Suppressor macrophage (primary cell): ENCODE results near the gene TERT.

Source experiments
- DNase-seq, 4 experiments: peaks; one replicate each; pipeline ENCODE4 v3.0.0-alpha.2; 2020 to 2022

The TERT gene

DNA sequence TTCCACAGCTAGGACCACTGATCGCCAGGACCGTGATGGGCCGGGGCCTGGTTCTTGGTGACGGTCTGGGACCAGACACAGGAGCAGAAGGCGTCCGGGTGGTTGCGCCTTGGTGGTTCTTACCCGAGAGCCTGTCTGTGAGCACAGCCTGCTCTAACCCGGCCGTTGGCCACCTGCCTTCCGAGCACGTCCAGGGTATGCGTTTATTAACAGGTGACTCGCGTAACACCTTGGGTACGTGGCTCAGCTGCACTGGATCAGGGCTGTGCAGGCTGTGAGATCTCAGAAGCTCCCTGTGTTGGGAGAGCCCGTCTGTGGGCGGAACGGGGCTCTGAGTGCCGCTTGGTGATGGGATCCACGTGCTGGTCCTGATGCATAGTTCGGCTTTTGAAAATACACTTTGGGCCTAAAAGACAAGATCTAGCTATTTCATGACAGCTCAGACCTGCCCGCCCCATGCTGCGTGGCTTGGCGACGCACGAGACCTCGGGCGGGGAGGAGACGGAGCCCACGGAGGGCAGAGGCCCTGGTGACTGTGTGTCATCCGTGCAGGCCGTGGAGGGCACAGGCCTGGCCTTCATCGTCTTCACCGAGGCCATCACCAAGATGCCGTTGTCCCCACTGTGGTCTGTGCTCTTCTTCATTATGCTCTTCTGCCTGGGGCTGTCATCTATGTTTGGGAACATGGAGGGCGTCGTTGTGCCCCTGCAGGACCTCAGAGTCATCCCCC lies 76.4 kb downstream of the TERT start:
- no peak for DNase-seq

DNA sequence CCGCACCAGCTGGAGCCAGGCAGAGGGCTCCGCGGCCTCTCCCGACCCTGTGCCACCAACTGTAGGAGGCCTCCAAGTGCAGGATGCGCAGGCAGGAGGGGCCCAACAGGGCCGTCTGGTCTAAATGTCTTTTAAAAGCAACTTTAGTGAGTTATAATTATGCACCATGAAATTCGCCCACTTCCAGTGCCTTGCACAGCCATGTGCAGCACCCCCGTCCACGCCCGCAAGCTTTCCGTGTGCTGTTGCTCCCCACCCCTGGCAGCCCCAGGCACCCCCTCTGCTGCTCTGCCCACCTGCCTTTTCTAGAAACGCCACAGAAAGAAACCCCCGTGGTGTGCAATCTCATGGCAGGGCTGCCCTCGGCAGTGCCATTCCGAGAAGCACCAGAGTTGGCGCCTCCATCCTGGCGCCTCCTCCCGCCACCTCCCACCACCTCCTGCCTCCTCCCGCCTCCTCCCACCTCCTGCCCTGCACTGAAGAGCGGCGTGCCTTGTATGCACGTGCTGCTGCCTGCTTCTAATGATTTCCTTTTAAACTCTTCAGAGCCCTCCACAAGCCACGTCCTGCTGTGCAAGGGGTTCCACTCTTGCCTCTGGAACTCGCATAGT lies 77.2 kb downstream of the TERT start:
- DNase-seq = no peak

DNA sequence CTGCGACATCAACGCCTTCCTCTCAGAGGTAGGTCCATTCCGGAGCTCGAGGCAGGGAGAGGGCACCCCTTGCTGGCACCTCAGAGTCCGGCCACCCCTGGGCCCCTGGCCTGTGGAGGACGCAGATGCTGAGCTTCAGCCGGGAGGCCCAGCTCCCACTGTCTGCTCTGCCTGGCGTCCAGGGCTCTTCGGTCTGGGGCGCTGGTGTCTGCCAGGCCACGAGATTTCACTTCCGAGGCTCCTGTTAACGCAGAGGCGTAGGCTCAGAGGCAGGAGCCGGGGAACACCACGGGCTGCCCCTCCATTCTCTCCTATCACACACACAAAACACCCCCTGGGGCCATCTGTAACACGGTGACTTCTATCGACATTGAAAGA lies 78.0 kb downstream of the TERT start:
- DNase-seq = no peak

DNA sequence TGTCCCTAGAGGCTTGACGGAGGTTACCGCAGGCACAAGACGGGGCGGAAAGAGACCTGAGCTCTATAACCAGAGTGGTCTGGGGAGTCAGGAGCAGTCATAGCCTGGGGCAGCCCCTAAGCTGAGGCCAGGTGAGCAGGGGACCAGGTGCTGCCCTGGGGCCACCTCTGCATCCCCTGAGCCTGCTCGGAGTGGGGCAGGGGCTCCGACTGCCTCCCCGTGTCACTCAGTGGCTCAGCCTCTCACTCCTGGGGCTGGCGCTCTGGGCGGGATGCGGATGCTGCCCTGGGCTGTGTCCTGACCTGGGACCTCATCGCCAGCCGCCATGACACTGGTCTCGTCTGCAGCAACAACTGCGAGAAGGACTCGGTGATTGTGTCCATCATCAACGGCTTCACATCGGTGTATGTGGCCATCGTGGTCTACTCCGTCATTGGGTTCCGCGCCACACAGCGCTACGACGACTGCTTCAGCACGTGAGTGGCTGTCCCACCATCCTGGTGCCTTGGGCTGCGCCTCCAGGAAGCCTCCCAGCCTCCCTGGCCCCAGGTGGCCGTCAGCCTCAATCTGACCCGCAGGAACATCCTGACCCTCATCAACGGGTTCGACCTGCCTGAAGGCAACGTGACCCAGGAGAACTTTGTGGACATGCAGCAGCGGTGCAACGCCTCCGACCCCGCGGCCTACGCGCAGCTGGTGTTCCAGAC lies 78.5 kb downstream of the TERT start:
- no peak for DNase-seq

DNA sequence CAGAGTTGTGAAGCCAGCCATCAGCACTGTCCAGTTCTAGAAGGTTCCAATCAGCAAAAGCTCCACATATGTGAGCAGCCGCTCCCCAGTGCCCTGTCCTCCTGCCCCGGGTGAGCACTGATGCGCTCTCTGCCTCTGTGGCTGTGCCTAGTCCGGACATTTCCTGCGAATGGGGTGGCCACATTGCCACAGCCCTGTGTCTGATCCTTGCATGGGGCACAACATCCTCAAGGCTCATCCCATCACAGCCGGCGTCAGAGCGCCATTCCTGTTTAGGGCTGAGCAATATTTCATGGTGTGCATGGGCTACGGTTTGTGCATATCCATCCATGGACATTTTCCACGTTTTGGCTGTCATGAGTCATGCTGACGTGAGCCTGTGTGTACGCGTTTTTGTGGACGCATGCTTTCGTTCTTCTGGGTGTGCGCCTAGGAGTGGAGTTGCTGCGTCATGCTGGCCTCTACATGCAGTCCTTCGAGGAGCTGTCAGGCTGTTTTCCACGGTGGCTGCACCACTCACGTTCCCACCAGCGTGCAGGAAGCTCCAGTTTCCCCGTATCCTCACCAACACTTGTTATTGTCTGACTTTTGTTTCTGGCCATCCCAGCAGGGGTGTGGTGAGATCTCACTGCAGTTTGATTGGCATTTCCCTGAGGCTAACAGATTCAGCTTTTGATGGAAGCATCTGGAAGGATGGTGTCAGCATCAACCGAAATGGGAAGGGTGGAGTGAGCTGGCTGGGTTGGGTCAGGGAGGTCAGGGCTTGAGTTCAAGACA lies 79.4 kb downstream of the TERT start:
- no peak for DNase-seq

DNA sequence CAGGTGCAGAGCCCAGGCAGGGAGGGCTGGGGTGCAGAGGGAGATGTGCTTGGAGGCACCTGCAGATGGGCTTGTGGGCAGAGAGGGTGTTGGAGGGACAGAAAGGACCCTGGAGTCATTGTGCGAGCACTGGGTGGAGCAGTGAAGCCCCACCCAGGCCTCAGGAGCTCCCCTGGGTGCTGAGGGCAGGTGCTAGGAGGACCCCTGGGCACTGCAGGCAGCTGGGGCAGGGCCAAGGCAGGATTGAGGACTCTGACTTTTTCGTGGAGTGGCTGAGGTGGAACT lies 80.0 kb downstream of the TERT start:
- DNase-seq = no peak

DNA sequence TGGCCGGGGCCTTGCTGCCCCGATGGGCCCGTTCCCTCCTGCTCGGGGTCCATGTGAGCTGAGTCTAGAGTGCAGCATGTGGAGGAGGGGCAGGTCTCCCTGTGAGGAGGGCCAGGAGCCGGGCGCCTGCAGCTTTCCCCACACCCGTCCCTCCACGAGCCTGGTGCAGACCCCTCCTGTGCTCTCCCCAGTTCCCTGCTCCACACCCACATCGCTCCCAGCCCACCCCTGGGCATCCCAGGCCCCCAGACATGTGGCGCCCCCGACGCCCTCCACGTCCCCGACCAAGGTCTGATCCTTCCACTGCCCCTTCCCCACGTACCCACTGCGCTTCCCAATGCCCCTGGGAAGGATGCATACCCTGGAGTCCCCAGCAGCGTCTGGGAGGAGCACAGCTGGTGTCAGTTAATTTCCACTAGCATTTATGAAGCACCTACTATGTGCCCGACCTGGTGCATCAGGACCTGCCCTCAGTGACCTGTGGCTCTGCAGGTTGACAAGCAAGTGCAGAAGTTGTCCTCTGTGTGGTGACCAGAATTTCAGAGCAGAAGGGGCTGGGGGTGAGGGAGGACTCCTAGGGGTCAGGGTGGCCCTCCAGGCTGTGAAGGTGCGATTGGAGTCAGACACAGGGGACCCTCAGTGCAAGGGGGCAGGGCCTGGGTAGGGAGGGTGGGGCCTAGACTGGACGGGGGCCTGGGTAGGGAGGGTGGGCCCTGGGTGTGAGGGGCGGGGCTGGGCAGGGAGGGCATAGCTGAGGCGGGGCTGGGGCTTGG lies 80.5 kb downstream of the TERT start:
- no peak for DNase-seq

DNA sequence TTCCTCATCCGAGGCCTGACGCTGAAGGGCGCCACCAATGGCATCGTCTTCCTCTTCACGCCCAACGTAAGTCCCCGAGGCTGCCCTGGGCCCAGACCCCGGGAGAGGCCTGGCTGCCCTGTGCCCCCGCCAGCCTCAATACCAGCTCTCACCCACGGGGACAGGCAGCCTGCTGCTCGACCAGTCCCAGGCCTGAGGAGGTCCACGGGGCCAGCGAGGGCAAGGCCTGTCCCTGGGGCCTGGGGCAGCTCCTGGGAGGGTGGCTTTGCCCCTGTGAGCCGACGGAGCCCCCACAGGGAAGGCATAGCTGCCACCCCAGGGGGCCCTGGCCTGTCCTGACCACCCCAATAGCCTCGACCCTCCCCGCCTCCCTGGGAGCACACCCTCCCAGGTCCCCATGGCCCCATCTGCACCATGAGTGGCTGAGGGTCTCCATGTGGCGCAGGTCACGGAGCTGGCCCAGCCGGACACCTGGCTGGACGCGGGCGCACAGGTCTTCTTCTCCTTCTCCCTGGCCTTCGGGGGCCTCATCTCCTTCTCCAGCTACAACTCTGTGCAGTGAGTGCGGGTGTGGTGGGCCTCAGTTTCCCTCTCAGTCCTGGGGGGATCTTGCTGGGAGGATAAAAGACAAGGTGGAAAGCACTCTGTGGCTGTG lies 81.2 kb downstream of the TERT start:
- DNase-seq = no peak

DNA sequence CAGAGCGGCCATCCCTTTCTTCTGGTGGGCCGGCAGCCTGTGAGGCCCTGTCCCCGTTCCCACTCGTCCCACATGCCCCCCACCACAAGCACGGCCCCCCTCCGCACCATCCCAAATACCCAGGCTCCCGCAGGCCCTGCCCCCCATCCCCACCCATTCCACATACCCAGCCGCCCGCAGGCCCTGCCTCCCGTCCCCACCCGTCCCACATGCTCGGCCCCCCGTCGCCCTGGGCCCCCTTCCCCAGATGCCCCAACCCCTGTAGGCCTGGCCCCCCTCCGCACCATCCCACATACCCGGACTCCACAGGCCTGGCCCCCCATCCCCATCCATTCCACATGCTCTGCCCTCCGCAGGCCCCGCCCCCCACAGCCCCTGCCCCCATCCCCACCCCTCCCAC lies 82.0 kb downstream of the TERT start:
- no peak for DNase-seq

DNA sequence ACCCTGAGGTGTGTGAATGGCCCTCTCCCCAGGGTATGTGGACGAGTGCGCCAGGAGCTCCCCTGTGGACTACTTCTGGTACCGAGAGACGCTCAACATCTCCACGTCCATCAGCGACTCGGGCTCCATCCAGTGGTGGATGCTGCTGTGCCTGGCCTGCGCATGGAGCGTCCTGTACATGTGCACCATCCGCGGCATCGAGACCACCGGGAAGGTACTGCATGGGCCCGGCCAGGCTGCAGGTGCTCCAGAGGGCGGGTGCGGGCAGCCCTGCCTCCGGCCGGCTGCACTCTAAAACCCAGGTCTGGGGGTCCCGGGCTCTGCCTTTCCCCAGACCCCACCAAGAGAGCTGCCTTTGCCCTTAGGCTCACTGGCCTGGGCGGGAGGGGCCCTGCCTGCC lies 82.6 kb downstream of the TERT start:
- DNase-seq = no peak

DNA sequence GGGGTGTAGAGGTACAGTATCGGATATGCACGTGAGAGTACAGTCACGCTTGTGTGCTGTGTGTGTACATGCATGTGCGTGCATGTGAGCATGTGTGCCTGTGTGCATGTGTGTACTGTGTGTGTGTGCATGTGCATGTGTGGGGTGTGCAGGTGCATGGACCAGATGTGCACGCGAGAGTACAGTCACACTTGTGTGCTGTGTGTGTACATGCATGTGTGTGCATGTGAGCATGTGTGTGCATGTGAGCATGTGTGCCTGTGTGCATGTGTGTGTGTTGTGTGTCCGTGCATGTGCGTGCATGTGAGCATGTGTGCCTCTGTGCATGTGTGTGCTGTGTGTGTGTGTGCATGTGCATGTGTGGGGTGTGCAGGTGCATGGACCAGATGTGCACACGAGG lies 83.2 kb downstream of the TERT start:
- DNase-seq = no peak

DNA sequence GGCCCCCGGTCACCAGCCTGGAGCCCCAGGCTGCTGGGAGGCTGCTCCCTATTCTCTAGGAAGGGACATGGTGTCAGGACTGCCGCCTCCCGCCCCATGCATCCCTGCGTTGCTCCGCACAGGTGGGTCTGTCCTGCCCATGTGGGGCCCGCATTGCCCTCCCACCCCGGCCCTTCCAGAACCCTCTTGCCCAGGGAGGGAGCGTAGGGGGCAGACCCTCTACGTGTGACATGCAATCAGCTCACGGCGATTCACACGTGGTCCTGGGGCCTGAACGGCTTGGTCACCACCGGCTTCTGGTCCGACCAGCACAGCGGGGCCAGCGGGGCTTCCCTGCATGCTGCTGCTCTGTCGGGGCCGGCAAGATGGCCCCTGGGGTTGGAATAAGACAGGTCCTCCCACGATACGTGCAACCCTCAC lies 84.0 kb downstream of the TERT start:
- no peak for DNase-seq

DNA sequence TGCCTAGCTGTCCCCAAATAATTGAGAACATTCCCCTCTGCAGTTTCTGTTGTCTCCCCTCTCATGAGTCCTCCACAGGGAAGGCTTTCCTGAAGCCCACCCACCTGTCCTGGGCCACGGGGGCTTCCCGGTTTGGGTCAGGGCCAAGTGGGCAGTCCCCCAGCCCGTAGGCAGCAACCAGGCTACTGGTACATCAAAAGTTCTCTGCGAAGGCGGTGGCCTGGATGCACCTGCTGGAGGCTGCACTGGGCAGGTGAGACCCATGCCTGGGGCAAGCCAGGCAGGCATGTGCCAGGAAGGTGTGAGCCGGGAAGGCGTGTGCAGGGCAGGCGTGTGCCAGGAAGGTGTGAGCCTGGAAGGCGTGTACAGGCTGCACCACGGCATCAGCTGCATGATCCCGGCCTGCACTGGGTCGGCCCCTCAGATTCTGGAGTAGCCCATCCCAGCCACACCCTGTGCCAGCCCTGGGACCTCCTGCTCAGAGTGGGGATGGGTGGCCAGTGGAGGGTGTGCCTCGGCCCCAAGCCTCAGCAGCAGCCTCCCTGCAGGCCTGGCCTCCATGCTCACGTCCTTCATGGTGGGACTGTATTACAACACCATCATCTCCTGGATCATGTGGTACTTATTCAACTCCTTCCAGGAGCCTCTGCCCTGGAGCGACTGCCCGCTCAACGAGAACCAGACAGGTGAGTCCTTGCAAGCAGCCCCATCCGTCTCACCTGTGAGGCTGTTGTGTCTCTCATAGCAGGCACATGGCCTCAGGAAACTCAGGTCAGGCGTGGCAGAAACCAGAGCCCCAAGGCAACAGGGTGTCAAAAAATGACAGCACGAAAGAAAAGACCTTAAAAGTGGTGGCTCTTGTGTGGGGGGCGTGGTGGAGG lies 84.7 kb downstream of the TERT start:
- DNase-seq = no peak

DNA sequence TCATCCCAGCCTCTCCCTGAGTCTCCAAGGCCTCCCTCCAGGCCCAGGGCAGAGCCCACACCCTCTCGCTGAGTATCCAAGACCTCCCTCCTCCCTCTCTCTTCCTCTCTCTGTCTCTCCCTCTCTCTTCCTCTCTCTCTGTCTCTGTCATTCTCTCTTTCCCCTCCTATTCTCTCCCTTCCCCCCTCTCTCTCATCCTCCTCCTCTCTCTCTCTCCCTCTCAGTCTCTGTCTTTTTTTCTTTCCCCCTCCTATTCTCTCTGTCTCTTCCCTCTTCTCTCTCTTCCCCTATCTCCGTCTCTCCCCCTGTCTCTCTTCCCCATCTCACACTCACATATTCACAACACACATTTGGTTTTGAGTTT lies 85.4 kb downstream of the TERT start:
- DNase-seq = no peak

DNA sequence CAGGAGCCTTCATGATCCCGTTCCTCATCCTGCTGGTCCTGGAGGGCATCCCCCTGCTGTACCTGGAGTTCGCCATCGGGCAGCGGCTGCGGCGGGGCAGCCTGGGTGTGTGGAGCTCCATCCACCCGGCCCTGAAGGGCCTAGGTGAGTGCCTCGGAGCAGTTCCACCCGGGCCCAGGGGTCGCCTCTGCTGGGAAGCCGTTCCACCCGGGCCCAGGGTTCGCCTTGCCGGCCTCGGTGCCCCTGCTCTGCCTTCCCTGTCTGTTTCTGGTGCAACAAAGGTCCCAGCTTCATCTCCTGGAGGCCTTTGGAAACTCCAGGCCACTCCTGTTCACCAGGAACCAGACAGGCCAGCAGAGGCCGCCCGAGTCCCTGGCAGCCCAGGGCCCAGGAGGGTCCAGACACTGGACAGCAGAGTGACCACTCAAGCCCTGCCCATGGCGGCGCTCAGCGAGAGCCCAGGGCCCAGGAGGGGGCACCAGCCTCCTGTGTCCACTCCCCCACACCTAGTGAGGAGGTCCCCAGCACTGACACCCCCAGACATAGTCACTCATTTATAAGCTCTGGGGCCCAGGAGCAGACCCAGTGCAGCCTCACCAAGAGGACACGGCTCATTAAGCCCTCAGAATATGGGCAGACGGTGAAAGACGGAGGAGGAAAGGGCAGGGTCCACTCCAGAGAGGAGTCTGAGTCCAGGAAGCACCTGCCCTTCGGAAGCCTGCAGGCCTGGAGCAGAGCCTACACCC lies 86.0 kb downstream of the TERT start:
- peak in 2 of 4 experiments; percentile 4 to 6 for DNase-seq

DNA sequence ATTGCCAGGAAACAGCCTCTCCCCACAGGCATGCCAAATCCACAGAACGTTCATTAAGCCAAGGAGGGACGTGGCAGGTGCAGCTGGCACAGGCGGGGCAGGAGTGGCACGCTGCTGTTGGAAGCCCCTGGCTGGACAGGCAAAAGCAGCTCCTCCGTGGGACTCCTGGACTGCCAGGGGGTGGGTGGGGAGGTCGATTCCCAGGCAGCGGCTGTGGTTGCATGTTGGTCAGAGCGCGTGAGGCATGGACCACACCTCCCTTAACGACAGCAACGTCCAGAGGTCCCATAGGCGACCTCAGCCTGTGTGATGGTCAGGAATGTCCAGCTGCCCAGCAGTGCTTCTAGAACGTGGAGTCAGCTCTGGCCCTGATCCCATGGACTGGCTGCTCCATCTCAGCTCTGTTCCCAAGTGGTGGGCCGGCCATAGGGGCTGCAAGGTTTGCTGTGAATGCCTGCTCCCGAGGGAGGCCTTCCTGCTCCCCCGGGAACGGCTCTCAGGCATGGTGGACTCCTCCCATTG lies 86.6 kb downstream of the TERT start:
- DNase-seq = no peak

DNA sequence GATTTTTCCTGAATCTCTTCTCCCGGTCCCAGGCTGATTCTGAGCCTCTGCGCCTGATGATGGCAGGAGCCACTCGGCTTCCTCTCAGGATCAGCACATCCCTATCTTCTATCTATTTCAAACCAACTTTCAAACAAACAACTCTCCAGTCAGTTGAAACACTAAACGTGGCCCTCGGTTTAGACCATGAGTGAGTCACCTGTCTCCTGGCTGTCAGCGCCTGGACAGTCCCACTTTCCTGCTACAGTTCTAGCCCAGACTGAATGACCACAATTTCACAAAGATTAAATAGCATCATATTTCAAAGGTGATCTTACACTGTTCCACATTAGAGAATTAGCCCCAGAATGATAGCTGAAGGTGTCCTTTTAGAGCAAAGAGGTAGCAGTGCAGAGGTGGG lies 87.3 kb downstream of the TERT start:
- DNase-seq = no peak

DNA sequence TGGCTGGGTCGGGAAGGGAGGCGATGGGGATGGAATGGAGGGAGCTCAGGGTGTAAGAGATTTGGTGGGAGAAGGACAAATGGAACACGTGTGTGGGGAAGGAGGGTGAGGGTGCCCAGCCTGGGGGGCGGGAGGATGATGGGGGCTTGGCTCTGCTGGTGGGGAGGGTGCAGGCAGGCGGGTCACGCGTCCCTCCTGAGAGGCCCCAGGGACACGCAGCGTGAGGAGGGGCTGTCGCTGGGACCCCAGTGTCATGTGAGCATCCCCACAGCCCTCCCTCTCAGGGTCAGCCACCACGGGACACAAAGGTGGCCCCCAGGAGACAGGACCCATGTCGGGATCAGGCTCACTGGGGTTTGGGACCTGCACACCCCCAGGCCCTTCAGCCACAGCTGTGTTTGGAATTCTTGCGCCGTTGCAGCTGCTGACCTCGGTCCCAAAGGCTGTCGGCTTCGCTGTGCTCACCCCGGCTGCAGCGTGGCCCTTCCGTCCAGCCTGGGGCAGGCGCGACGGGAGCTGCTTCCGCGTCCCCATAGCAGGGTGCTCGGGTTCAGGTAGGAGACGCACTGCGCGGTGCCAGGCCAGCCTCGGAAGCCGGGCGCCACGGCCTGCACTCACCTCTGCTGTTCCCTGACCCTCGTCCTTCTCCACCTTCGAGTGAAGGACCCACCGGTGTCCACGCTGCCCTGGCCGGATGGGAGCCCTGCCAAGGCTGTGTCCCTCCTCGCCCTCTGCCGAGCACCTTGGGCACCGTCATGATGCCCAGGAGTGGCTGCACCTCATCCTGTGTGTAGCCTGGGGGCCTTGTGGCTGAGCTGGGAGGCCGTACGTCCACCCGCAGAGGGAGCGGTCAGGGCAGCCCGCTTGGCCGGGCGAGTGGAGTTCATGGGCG lies 88.1 kb downstream of the TERT start:
- DNase-seq = no peak
